CD14-positive monocyte (primary cell): ENCODE data around the gene BEST1. TPM values are rescaled to one million over a fixed set of nuclear protein-coding genes. Genes with fewer than 3 reads are reported as not detected.

Experiments used
- DNase-seq, 3 donors: peaks; one replicate each; pipeline ENCODE4 v3.0.0-alpha.2; 2011 to 2022
- H2AFZ ChIP-seq: 2 replicates; pipeline ENCODE4 v1.6.0; 2012; ENCODE audit warnings: mild to moderate bottlenecking, low read depth, low read length, inconsistent platforms; ENCODE audit not compliant: insufficient read depth, poor library complexity, severe bottlenecking
- H3K27ac ChIP-seq, 2 donors: 1 replicate in 1 of 2; 2 replicates in 1 of 2; pipeline ENCODE4 v1.5.1; 2012 to 2013; ENCODE audit warnings: low read length in 2 of 2, control low read depth in 1 of 2, inconsistent platforms in 1 of 2, low read depth in 1 of 2, mild to moderate bottlenecking in 1 of 2
- H3K27me3 ChIP-seq, 2 donors: one replicate each; pipeline versions ENCODE4 v1.6.0 to v1.6.1; 2011 to 2013; ENCODE audit warnings: low read length in 2 of 2; ENCODE audit not compliant: control insufficient read depth in 2 of 2, insufficient read depth in 2 of 2
- H3K36me3 ChIP-seq, 2 donors: replicated peaks in 1 of 2; 1 replicate in 1 of 2; 2 replicates in 1 of 2; pipeline versions ENCODE4 v1.5.1 to v1.6.1; 2012 to 2013; ENCODE audit warnings: low read length in 2 of 2, control low read depth in 1 of 2, inconsistent platforms in 1 of 2, mild to moderate bottlenecking in 1 of 2; ENCODE audit not compliant: insufficient read depth in 2 of 2, control insufficient read depth in 1 of 2
- H3K4me1 ChIP-seq, 2 donors: 1 replicate in 1 of 2; 2 replicates in 1 of 2; pipeline versions ENCODE4 v1.5.1 to v1.6.1; 2012 to 2013; ENCODE audit warnings: low read length in 2 of 2, control low read depth in 1 of 2, inconsistent platforms in 1 of 2, mild to moderate bottlenecking in 1 of 2, moderate library complexity in 1 of 2; ENCODE audit not compliant: insufficient read depth in 2 of 2, control insufficient read depth in 1 of 2
- H3K4me2 ChIP-seq: replicated peaks from 2 replicates; pipeline ENCODE3; 2012; ENCODE audit warnings: low read length, moderate library complexity, mild to moderate bottlenecking; ENCODE audit not compliant: poor library complexity, severe bottlenecking; ENCODE audit errors: extremely low read depth
- H3K4me3 ChIP-seq, 3 experiments: fragments of 200-600 bp in 1 of 3; sonication (generic) in 1 of 3; replicated peaks in 1 of 3; 1 replicate in 2 of 3; 2 replicates in 1 of 3; pipeline ENCODE4 v1.5.1; 2011 to 2013; ENCODE audit warnings: low read length in 3 of 3, mild to moderate bottlenecking in 3 of 3, control low read depth in 2 of 3, low read depth in 2 of 3, inconsistent platforms in 1 of 3, moderate library complexity in 1 of 3
- H3K79me2 ChIP-seq: 2 replicates; pipeline ENCODE4 v1.6.0; 2012; ENCODE audit warnings: mild to moderate bottlenecking, control low read depth, inconsistent platforms, low read length, moderate library complexity; ENCODE audit not compliant: insufficient read depth
- H3K9ac ChIP-seq: 2 replicates; pipeline ENCODE4 v1.6.0; 2017; ENCODE audit warnings: low read length, mild to moderate bottlenecking; ENCODE audit not compliant: insufficient read depth, poor library complexity, severe bottlenecking
- H3K9me3 ChIP-seq, 2 donors: replicated peaks in 1 of 2; 1 replicate in 1 of 2; 2 replicates in 1 of 2; pipeline versions ENCODE4 v1.5.1 to v1.6.1; 2012 to 2013; ENCODE audit warnings: low read length in 2 of 2, control low read depth in 1 of 2; ENCODE audit not compliant: control insufficient read depth in 1 of 2, insufficient read depth in 1 of 2
- H4K20me1 ChIP-seq: 2 replicates; pipeline ENCODE4 v1.6.0; 2012; ENCODE audit warnings: mild to moderate bottlenecking, low read length, control low read depth, moderate library complexity; ENCODE audit not compliant: insufficient read depth
- H3K27ac Mint-ChIP-seq, 7 donors: one replicate each; pipeline ENCODE4 v1.8.0; 2020; ENCODE audit warnings: mild to moderate bottlenecking in 7 of 7, mixed read lengths in 7 of 7, moderate library complexity in 6 of 7, inconsistent platforms in 2 of 7
- H3K27me3 Mint-ChIP-seq, 3 donors: one replicate each; pipeline ENCODE4 v1.8.0; 2021 to 2022; ENCODE audit warnings: low read depth in 3 of 3, mild to moderate bottlenecking in 3 of 3, mixed read lengths in 3 of 3, moderate library complexity in 3 of 3, inconsistent platforms in 1 of 3
- H3K36me3 Mint-ChIP-seq, 2 donors: one replicate each; pipeline ENCODE4 v1.8.0; 2020; ENCODE audit warnings: mixed read lengths in 2 of 2, inconsistent platforms in 1 of 2, mild to moderate bottlenecking in 1 of 2
- H3K4me1 Mint-ChIP-seq: one replicate; pipeline ENCODE4 v1.8.0; 2020; ENCODE audit warnings: mild to moderate bottlenecking, mixed read lengths
- H3K4me3 Mint-ChIP-seq, 2 donors: one replicate each; pipeline ENCODE4 v1.8.0; 2020; ENCODE audit warnings: mild to moderate bottlenecking in 2 of 2, mixed read lengths in 2 of 2, moderate library complexity in 1 of 2
- H3K9me3 Mint-ChIP-seq, 7 donors: one replicate each; pipeline ENCODE4 v1.8.0; 2020 to 2022; ENCODE audit warnings: mixed read lengths in 7 of 7, mild to moderate bottlenecking in 6 of 7, moderate library complexity in 6 of 7, inconsistent platforms in 2 of 7
- CTCF ChIP-seq: fragments of 200-600 bp; IDR thresholded peaks from one replicate; pipeline ENCODE4 v1.8.0; 2022; ENCODE audit warnings: antibody characterized with exemption, mild to moderate bottlenecking
- WGBS: methylation state at CpG from one replicate; pipeline ENCODE4 v1.1.5; 2013; ENCODE audit warnings: missing lambda C conversion rate; ENCODE audit not compliant: insufficient coverage; 5-methylcytosine and 5-hydroxymethylcytosine counted together
- intact Hi-C, 2 donors: fragments of 100-400 bp; cut with micrococcal nuclease; formaldehyde crosslinking; loops; one replicate each; pipeline versions ENCODE4 v1.15.0 to v1.15.1; 2023
- polyA plus RNA-seq, 3 donors: library from polyadenylated mRNA; depleted of rRNA in 1 of 3; unstranded in 2 of 3; stranded (reverse) in 1 of 3; fragments of 300-500 nt in 2 of 3; fragments of >200 nt in 1 of 3; fragmentation: Illumina TruSeq in 2 of 3; gene quantifications; 1 replicate in 2 of 3; 2 replicates in 1 of 3; pipeline ENCODE4 v1.2.3, GENCODE V29; 2012 to 2021

The BEST1 gene
- polyA plus RNA-seq, 3 donors, result 5.9 to 24.9 (median 7.4) TPM

- DNase-seq, result no peak
- 96% methylated on average over 12 of the region's 13 CpGs for WGBS
- peaks cover 17% of the 10 kb centered on the region for H3K4me1 Mint-ChIP-seq
- H3K36me3 Mint-ChIP-seq, result no peaks in the 10 kb centered on the region
- Histone ChIP-seq H4K20me1 (no peaks in the 10 kb centered on the region), H3K27ac (no peak overlapping the region), H3K4me2 (no peak overlapping the region), H3K4me3 (no peak overlapping the region), H3K4me1 (peaks cover 10 to 12% of the 10 kb centered on the region in 2 donors), H2AFZ (no peak overlapping the region), H3K79me2 (no peaks in the 10 kb centered on the region), H3K9me3 (no peaks in the 10 kb centered on the region), H3K9ac (no peak overlapping the region), H3K27me3 (no peaks in the 10 kb centered on the region), H3K36me3 (no peaks in the 10 kb centered on the region)
- intact Hi-C loops, result loop anchor here (5.0 kb wide), 3 partner anchors 132 to 148 kb away; no protein-coding TSS in a partner anchor
- no peak overlapping the region for H3K27ac Mint-ChIP-seq
- TF ChIP-seq CTCF, result no peak
- peaks cover 0 to 1% (median 0%) of the 10 kb centered on the region in 7 donors for H3K9me3 Mint-ChIP-seq
- no peak overlapping the region for H3K4me3 Mint-ChIP-seq
- peaks cover 2 to 5% (median 4%) of the 10 kb centered on the region in 3 donors for H3K27me3 Mint-ChIP-seq
Measured at GRCh38 chr11:61945191-61945590, 5.0 kb upstream of the BEST1 start.

- no peaks in the 10 kb centered on the region for H4K20me1 ChIP-seq
- Mint-ChIP-seq H3K9me3 (peaks cover 0 to 1% (median 0%) of the 10 kb centered on the region in 7 donors), H3K36me3 (no peaks in the 10 kb centered on the region), H3K27ac (no peak overlapping the region), H3K4me3 (no peak overlapping the region), H3K27me3 (peaks cover 2 to 5% (median 2%) of the 10 kb centered on the region in 3 donors), H3K4me1 (peaks cover 17% of the 10 kb centered on the region)
- H3K4me1 ChIP-seq, result peaks cover 10 to 12% of the 10 kb centered on the region in 2 donors
- no peak overlapping the region for H3K4me2 ChIP-seq
- 95% methylated on average over 2 of the region's 5 CpGs for WGBS
- no peak overlapping the region for H2AFZ ChIP-seq
- no peak overlapping the region for H3K9ac ChIP-seq
- H3K9me3 ChIP-seq, result no peaks in the 10 kb centered on the region
- DNase-seq, result no peak
- TF ChIP-seq CTCF, result no peak
- no peaks in the 10 kb centered on the region for H3K27me3 ChIP-seq
- H3K79me2 ChIP-seq, result no peaks in the 10 kb centered on the region
- no peak overlapping the region for H3K4me3 ChIP-seq
- no peaks in the 10 kb centered on the region for H3K36me3 ChIP-seq
- no peak overlapping the region for H3K27ac ChIP-seq
- intact Hi-C loops, result loop anchor here (1.0 to 5.0 kb wide), 5 partner anchors 44 to 150 kb away; no protein-coding TSS in a partner anchor
Measured at GRCh38 chr11:61946894-61947293, 3.3 kb upstream of the BEST1 start.
